ENCODE measurements around the gene NPBWR2. TPM values are rescaled to one million over a fixed set of nuclear protein-coding genes. Genes with fewer than 3 reads are reported as not detected.

NPBWR2 gene
- total RNA-seq, 4 donors from 2014 or later = not detected

- 14 to 20% methylated on average over 7 to 11 of the region's 62 CpGs for WGBS, 2 donors
- intact Hi-C loops (cut with DNase I) = no loop called here
- Histone ChIP-seq H3K4me1 (peaks cover 31 to 90% (median 44%) of the 10 kb centered on the region in 3 donors), H3K4me3 (peak within 1 kb of the TSS; percentile 59 to 89 (median 77)), H3K36me3 (peaks cover 0 to 4% (median 0%) of the 10 kb centered on the region in 3 donors), H3K27ac (peak within 1 kb of the TSS; percentile 64 to 91 (median 84)), H3K9me3 (no peaks in the 10 kb centered on the region), H3K27me3 (peaks cover 0 to 40% (median 8%) of the 10 kb centered on the region in 4 donors)
- DNase-seq = no peak
- TF ChIP-seq POLR2A (IDR thresholded peaks at IDR 0.05) = no peak
- TF ChIP-seq CTCF (IDR thresholded peaks at IDR 0.05) = no peak
These were observed 27.2 kb downstream of the NPBWR2 start, which contains the start of gene OPRL1 for GRCh38 chr20:64080013-64080812. Gene OPRL1 (plus strand): TSS chr20:64080082. CDS start chr20:64092721, 12,639 bp downstream.

- no peaks in the 10 kb centered on the region for H3K9me3 ChIP-seq
- no CpG with 5 or more reads among the region's 73 CpGs for WGBS, 2 donors
- intact Hi-C loops (cut with DNase I) = no loop called here
- peaks cover 0 to 12% (median 6%) of the 10 kb centered on the region in 3 donors for H3K36me3 ChIP-seq
- H3K4me1 ChIP-seq = peaks cover 28 to 86% (median 41%) of the 10 kb centered on the region in 3 donors
- DNase-seq = no peak
- H3K27ac ChIP-seq = peak within 1 kb of the TSS; percentile 64 to 91 (median 84)
- TF ChIP-seq CTCF (IDR thresholded peaks at IDR 0.05) = no peak
- TF ChIP-seq POLR2A (IDR thresholded peaks at IDR 0.05) = peak in 1 of 4 donors; percentile 42
- H3K27me3 ChIP-seq = peaks cover 0 to 33% (median under 1%) of the 10 kb centered on the region in 4 donors
- H3K4me3 ChIP-seq = peak within 1 kb of the TSS; percentile 59 to 89 (median 77)
These were observed 27.9 kb downstream of the NPBWR2 start, which contains the start of gene RGS19 for GRCh38 chr20:64079273-64080012. Gene RGS19 (minus strand): TSS chr20:64079518. CDS start chr20:64076886, 2,632 bp downstream.

GRCh38 chr20:64078934-64079272, 28.5 kb downstream of the NPBWR2 start:
- H3K4me1 ChIP-seq = peaks cover 26 to 86% (median 41%) of the 10 kb centered on the region in 3 donors
- 0% methylated on average over 2 of the region's 4 CpGs; no CpG with 5 or more reads in 1 of the 2 donors for WGBS, 2 donors

GRCh38 chr20:64077876-64078551, 29.4 kb downstream of the NPBWR2 start:
- Histone ChIP-seq H3K4me3 (peak overlapping the region; percentile 59 to 89 (median 77)), H3K36me3 (peaks cover 0 to 26% (median 10%) of the 10 kb centered on the region in 3 donors), H3K9me3 (no peaks in the 10 kb centered on the region), H3K27me3 (peaks cover 0 to 18% (median 0%) of the 10 kb centered on the region in 4 donors), H3K4me1 (peaks cover 19 to 79% (median 33%) of the 10 kb centered on the region in 3 donors), H3K27ac (peak overlapping the region; percentile 20 to 88 (median 71))
- no peak for DNase-seq
- intact Hi-C loops (cut with DNase I) = no loop called here
- WGBS, 2 donors = 51 to 63% methylated on average over 7 of the region's 15 CpGs
- TF ChIP-seq CTCF (IDR thresholded peaks at IDR 0.05) = no peak
- TF ChIP-seq POLR2A (IDR thresholded peaks at IDR 0.05) = no peak

More at GRCh38 chr20:64078934-64079272, 28.5 kb downstream of the NPBWR2 start:
- intact Hi-C loops (cut with DNase I) = no loop called here
- TF ChIP-seq CTCF (IDR thresholded peaks at IDR 0.05) (no peak), POLR2A (IDR thresholded peaks at IDR 0.05) (no peak)
- H3K36me3 ChIP-seq = peaks cover 0 to 17% (median 10%) of the 10 kb centered on the region in 3 donors
- H3K9me3 ChIP-seq = no peaks in the 10 kb centered on the region
- H3K4me3 ChIP-seq = peak overlapping the region; percentile 59 to 89 (median 77)
- peaks cover 0 to 27% (median 0%) of the 10 kb centered on the region in 4 donors for H3K27me3 ChIP-seq
- peak overlapping the region; percentile 64 to 91 (median 84) for H3K27ac ChIP-seq
- DNase-seq = no peak
